H1 (cell line): Measurements from ENCODE around the gene RNU6-8. TPM values are rescaled to one million over a fixed set of nuclear protein-coding genes. Genes with fewer than 3 reads are reported as not detected.

Experiments
- CTCF ChIA-PET: fragments of 300-600 bp; sonication (Branson Sonifier 250); formaldehyde crosslinking; loops from one replicate; lab custom pipeline; 2021; ENCODE audit not compliant: partially characterized antibody; lab: Charles Lee
- POLR2A ChIA-PET: fragments of 300-600 bp; sonication (Branson Sonifier 250); formaldehyde crosslinking; loops from one replicate; lab custom pipeline; 2021; ENCODE audit warnings: inconsistent platforms; ENCODE audit not compliant: partially characterized antibody; lab: Charles Lee
- DNase-seq, 2 experiments: peaks; one replicate each; pipeline versions ENCODE4 v3.0.0 to v3.0.0-alpha.2; 2010 to 2022; ENCODE audit warnings: low spot score in 2 of 2, low read depth in 1 of 2, mixed read lengths in 1 of 2
- FAIRE-seq: peaks from 2 replicates; lab custom pipeline; 2011; peaks lifted over from hg19 to GRCh38; lab: Jason Lieb, UNC
- H2AFZ ChIP-seq: 2 replicates; pipeline ENCODE4 v1.8.1; 2012; ENCODE audit warnings: low read length, inconsistent platforms
- H2AK5ac ChIP-seq: 2 replicates; pipeline ENCODE4 v1.6.1; 2013; ENCODE audit warnings: low read depth, low read length
- H2BK120ac ChIP-seq: replicated peaks from 2 replicates; pipeline ENCODE3; 2013; ENCODE audit warnings: low read depth, low read length, inconsistent platforms
- H2BK12ac ChIP-seq: 2 replicates; pipeline ENCODE4 v1.6.1; 2013; ENCODE audit warnings: low read depth, low read length
- H2BK15ac ChIP-seq: 2 replicates; pipeline ENCODE4 v1.6.1; 2013; ENCODE audit warnings: low read length
- H2BK20ac ChIP-seq: 2 replicates; pipeline ENCODE4 v1.6.1; 2013; ENCODE audit warnings: low read length
- H2BK5ac ChIP-seq: 2 replicates; pipeline ENCODE4 v1.6.1; 2013; ENCODE audit warnings: low read depth, low read length
- H3K14ac ChIP-seq: 2 replicates; pipeline ENCODE4 v1.6.1; 2013; ENCODE audit warnings: inconsistent platforms; ENCODE audit not compliant: insufficient read length
- H3K18ac ChIP-seq: 2 replicates; pipeline ENCODE4 v1.6.1; 2013; ENCODE audit warnings: low read length; ENCODE audit errors: extremely low read depth
- H3K23ac ChIP-seq: 2 replicates; pipeline ENCODE4 v1.6.1; 2013; ENCODE audit warnings: inconsistent platforms; ENCODE audit not compliant: insufficient read length
- H3K23me2 ChIP-seq: 2 replicates; pipeline ENCODE4 v1.6.1; 2013; ENCODE audit warnings: low read depth, low read length
- H3K27ac ChIP-seq: 2 replicates; pipeline ENCODE4 v1.6.1; 2011; ENCODE audit warnings: low read depth, low read length, inconsistent platforms
- H3K27me3 ChIP-seq, 4 experiments: replicated peaks in 1 of 4; 1 replicate in 1 of 4; 2 replicates in 3 of 4; pipeline versions ENCODE4 v1.6.1 to v1.8.1; 2011 to 2013; ENCODE audit warnings: low read length in 3 of 4, mild to moderate bottlenecking in 3 of 4, inconsistent platforms in 2 of 4, mixed read lengths in 2 of 4, moderate library complexity in 1 of 4; ENCODE audit not compliant: control insufficient read depth in 3 of 4, insufficient read depth in 3 of 4; ENCODE audit errors: extremely low read depth in 1 of 4
- H3K36me3 ChIP-seq, 4 experiments: 2 replicates each; pipeline versions ENCODE4 v1.6.1 to v1.8.1; 2011 to 2013; ENCODE audit warnings: mild to moderate bottlenecking in 4 of 4, low read length in 3 of 4, moderate library complexity in 2 of 4, control low read depth in 1 of 4, inconsistent platforms in 1 of 4; ENCODE audit not compliant: insufficient read depth in 4 of 4, control insufficient read depth in 2 of 4
- H3K4ac ChIP-seq: replicated peaks from 2 replicates; pipeline ENCODE3; 2013; ENCODE audit warnings: low read length, low read depth, mixed read lengths, inconsistent platforms; ENCODE audit not compliant: insufficient read length
- H3K4me1 ChIP-seq, 4 experiments: replicated peaks in 1 of 4; 1 replicate in 1 of 4; 2 replicates in 3 of 4; pipeline versions ENCODE4 v1.6.1 to v1.8.1; 2011 to 2013; ENCODE audit warnings: low read length in 3 of 4, inconsistent platforms in 2 of 4, mixed read lengths in 1 of 4; ENCODE audit not compliant: insufficient read depth in 4 of 4, control insufficient read depth in 3 of 4
- H3K4me2 ChIP-seq, 2 experiments: 2 replicates each; pipeline versions ENCODE4 v1.6.1 to v1.8.1; 2011 to 2013; ENCODE audit warnings: low read depth in 2 of 2, low read length in 2 of 2, control low read depth in 1 of 2, inconsistent platforms in 1 of 2, mild to moderate bottlenecking in 1 of 2; ENCODE audit not compliant: insufficient read depth in 1 of 2
- H3K4me3 ChIP-seq, 4 experiments: fragments of 200-600, 300-600 bp in 1 of 4; sonication (generic), shearing (Covaris generic), sonication (Bioruptor Twin) in 1 of 4; 2 replicates each; pipeline versions ENCODE4 v1.5.1 to v1.8.1; 2011 to 2016; ENCODE audit warnings: low read length in 4 of 4, low read depth in 3 of 4, control low read depth in 2 of 4, inconsistent platforms in 2 of 4, mild to moderate bottlenecking in 2 of 4, mixed read lengths in 1 of 4, moderate library complexity in 1 of 4; ENCODE audit not compliant: insufficient read depth in 2 of 4; ENCODE audit errors: extremely low read depth in 1 of 4
- H3K56ac ChIP-seq: replicated peaks from 2 replicates; pipeline ENCODE3; 2013; ENCODE audit warnings: low read depth, mild to moderate bottlenecking, mixed read lengths, low read length, inconsistent platforms; ENCODE audit not compliant: insufficient read length
- H3K79me1 ChIP-seq: 2 replicates; pipeline ENCODE4 v1.6.1; 2013; ENCODE audit warnings: low read depth, low read length, control low read depth
- H3K79me2 ChIP-seq, 2 experiments: 2 replicates each; pipeline versions ENCODE4 v1.6.1 to v1.8.1; 2012 to 2013; ENCODE audit warnings: low read length in 2 of 2, mild to moderate bottlenecking in 2 of 2, inconsistent platforms in 1 of 2; ENCODE audit not compliant: insufficient read depth in 2 of 2, control insufficient read depth in 1 of 2
- H3K9ac ChIP-seq, 4 experiments: replicated peaks in 1 of 4; 1 replicate in 1 of 4; 2 replicates in 3 of 4; pipeline versions ENCODE4 v1.6.1 to v1.8.1; 2011 to 2013; ENCODE audit warnings: low read depth in 3 of 4, low read length in 3 of 4, control low read depth in 2 of 4, mild to moderate bottlenecking in 2 of 4, moderate library complexity in 2 of 4, inconsistent platforms in 1 of 4; ENCODE audit errors: extremely low read depth in 1 of 4
- H3K9me3 ChIP-seq, 2 experiments: 2 replicates each; pipeline versions ENCODE4 v1.6.1 to v1.8.1; 2012 to 2013; ENCODE audit warnings: mild to moderate bottlenecking in 2 of 2, moderate library complexity in 2 of 2, control low read depth in 1 of 2, inconsistent platforms in 1 of 2, low read depth in 1 of 2, low read length in 1 of 2, mixed read lengths in 1 of 2; ENCODE audit not compliant: insufficient read depth in 2 of 2
- H4K20me1 ChIP-seq, 2 experiments: replicated peaks in 1 of 2; 2 replicates each; pipeline versions ENCODE3 to v1.8.1; 2011 to 2013; ENCODE audit warnings: inconsistent platforms in 2 of 2, low read length in 2 of 2, mild to moderate bottlenecking in 1 of 2; ENCODE audit not compliant: insufficient read depth in 2 of 2, control insufficient read depth in 1 of 2
- H4K5ac ChIP-seq: 2 replicates; pipeline ENCODE4 v1.6.1; 2013; ENCODE audit warnings: low read length, low read depth, mixed read lengths, inconsistent platforms; ENCODE audit not compliant: insufficient read length
- H4K8ac ChIP-seq: 2 replicates; pipeline ENCODE4 v1.8.0; 2013; ENCODE audit warnings: mild to moderate bottlenecking, moderate library complexity, low read length, inconsistent platforms; ENCODE audit not compliant: insufficient read depth; ENCODE audit errors: extremely low read depth
- H4K91ac ChIP-seq: replicated peaks from 2 replicates; pipeline ENCODE3; 2013; ENCODE audit warnings: low read length, mixed read lengths, inconsistent platforms; ENCODE audit not compliant: insufficient read length
- CHD1 ChIP-seq: IDR thresholded peaks from 2 replicates; pipeline ENCODE4 v1.6.1; 2012; ENCODE audit warnings: low read depth, low read length, improper control_type of control experiment
- EGR1 ChIP-seq: IDR thresholded peaks from 2 replicates; pipeline ENCODE4 v1.6.1; 2011; ENCODE audit warnings: low read depth, low read length, borderline replicate concordance
- HDAC2 ChIP-seq, 2 experiments: fragments of 300-600 bp in 1 of 2; sonication (generic) in 1 of 2; IDR thresholded peaks; 2 replicates each; pipeline ENCODE4 v1.6.1; 2011 to 2012; ENCODE audit warnings: low read depth in 2 of 2, low read length in 2 of 2, mild to moderate bottlenecking in 2 of 2, moderate library complexity in 2 of 2, borderline replicate concordance in 1 of 2, inconsistent platforms in 1 of 2
- JUN ChIP-seq: IDR thresholded peaks from 2 replicates; pipeline ENCODE4 v1.6.1; 2011; ENCODE audit warnings: low read depth, mild to moderate bottlenecking, improper control_type of control experiment, low read length
- KDM5A ChIP-seq: fragments of 200-600 bp; IDR thresholded peaks from 2 replicates; pipeline ENCODE4 v1.7.1; 2012; ENCODE audit warnings: mild to moderate bottlenecking, low read length, inconsistent platforms, mixed read lengths
- PHF8 ChIP-seq: fragments of 200-600 bp; sonication (generic); conservative IDR thresholded peaks from 2 replicates; pipeline ENCODE4 v1.7.1; 2012; ENCODE audit warnings: low read depth, mild to moderate bottlenecking, inconsistent platforms, low read length, moderate library complexity
- RAD21 ChIP-seq, 2 experiments: IDR thresholded peaks in 1 of 2; conservative IDR thresholded peaks in 1 of 2; 2 replicates each; pipeline ENCODE4 v1.6.1; 2011; ENCODE audit warnings: low read depth in 2 of 2, low read length in 2 of 2, improper control_type of control experiment in 1 of 2, inconsistent platforms in 1 of 2, mild to moderate bottlenecking in 1 of 2, moderate library complexity in 1 of 2
- SAP30 ChIP-seq: fragments of 300-600 bp; sonication (generic); IDR thresholded peaks from 2 replicates; pipeline ENCODE4 v1.7.1; 2012; ENCODE audit warnings: low read length, moderate library complexity, mild to moderate bottlenecking, inconsistent platforms; ENCODE audit not compliant: insufficient read depth, insufficient replicate concordance
- SRF ChIP-seq: IDR thresholded peaks from 2 replicates; pipeline ENCODE4 v1.6.1; 2011; ENCODE audit warnings: mild to moderate bottlenecking, low read depth, low read length, moderate library complexity
- SUZ12 ChIP-seq: fragments of 200-600 bp; sonication (generic); IDR thresholded peaks from 2 replicates; pipeline ENCODE4 v1.6.1; 2012; ENCODE audit warnings: mild to moderate bottlenecking, inconsistent platforms, low read length, moderate library complexity, mixed read lengths
- ZNF274 ChIP-seq: IDR thresholded peaks from 2 replicates; pipeline ENCODE4 v1.7.0; 2012; ENCODE audit warnings: low read length, borderline replicate concordance; ENCODE audit errors: extremely low read depth
- WGBS, 2 experiments: shearing (Covaris generic) in 1 of 2; methylation state at CpG; one replicate each; pipeline versions ENCODE4 v1.1.6 to v1.1.7; 2013 to 2015; ENCODE audit warnings: low lambda C conversion rate in 2 of 2, mixed read lengths in 2 of 2, inconsistent platforms in 1 of 2, low coverage in 1 of 2, missing lambda C conversion rate in 1 of 2; ENCODE audit not compliant: insufficient replicate concordance in 2 of 2, insufficient coverage in 1 of 2, insufficient read length in 1 of 2; ENCODE audit errors: extremely low coverage in 1 of 2, missing lambda C conversion rate in 1 of 2; 5-methylcytosine and 5-hydroxymethylcytosine counted together
- polyA plus RNA-seq, 7 experiments: library from polyadenylated mRNA; depleted of rRNA in 3 of 7; stranded (reverse) in 5 of 7; unstranded in 2 of 7; fragments of >200 nt in 5 of 7; fragments of 200-250 nt in 2 of 7; gene quantifications; 1 replicate in 5 of 7; 2 replicates in 1 of 7; 4 replicates in 1 of 7; pipeline versions ENCODE4 v1.2.1 to v1.2.3, GENCODE V29; 2011 to 2013; ENCODE audit warnings: missing spikeins in 2 of 7, mixed read lengths in 2 of 7
- total RNA-seq: library from RNA; stranded (reverse); fragmentation: NEBNext Ultra II Directional; extraction: Animal tissue kit (Norgen Biotek cat#: 25700); gene quantifications from 2 replicates; pipeline ENCODE4 v1.2.1, GENCODE V29; 2021

Gene RNU6-8
- total and polyA plus RNA-seq, 2 of the 8 experiments (the other 6 are each of a cell fraction or from before 2014, with no cell fraction given), result not detected

DNA sequence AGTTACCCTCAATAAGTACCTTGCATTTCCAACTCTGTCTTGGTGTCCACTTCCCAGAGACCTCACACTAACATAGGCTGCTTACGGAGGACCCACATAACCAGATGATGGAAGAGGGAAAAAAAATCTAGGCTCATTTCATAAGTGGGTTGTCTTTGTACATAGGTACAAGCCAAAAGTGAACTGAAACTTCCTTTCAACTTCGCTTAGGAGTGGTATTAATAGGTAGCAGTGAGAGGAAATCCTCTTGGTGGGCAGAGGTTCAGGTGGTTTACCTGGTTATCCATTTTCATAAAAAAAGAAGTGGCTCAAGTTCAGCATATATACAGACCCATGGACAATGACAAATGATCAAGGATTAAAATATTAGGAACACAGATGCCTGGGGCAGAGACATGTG is 37.0 kb downstream of the RNU6-8 start:
- no peak overlapping the region for H2BK15ac ChIP-seq
- H4K8ac ChIP-seq, result no peak overlapping the region
- H3K27ac ChIP-seq, result no peak overlapping the region
- no peaks in the 10 kb centered on the region for H3K79me2 ChIP-seq
- H2AK5ac ChIP-seq, result no peak overlapping the region
- FAIRE-seq, result no peak
- H3K56ac ChIP-seq, result no peak overlapping the region
- no peak overlapping the region for H3K4me3 ChIP-seq
- no peak overlapping the region for H4K5ac ChIP-seq
- H3K9ac ChIP-seq, result no peak overlapping the region
- H3K4ac ChIP-seq, result no peak overlapping the region
- H2AFZ ChIP-seq, result no peak overlapping the region
- POLR2A ChIA-PET, result no interaction called here
- CTCF ChIA-PET, result no interaction called here
- DNase-seq, result no peak
- H3K23ac ChIP-seq, result no peak overlapping the region
- H3K4me2 ChIP-seq, result no peak overlapping the region
- H3K36me3 ChIP-seq, result no peaks in the 10 kb centered on the region
- H2BK120ac ChIP-seq, result no peak overlapping the region
- WGBS, 2 experiments, result 92% methylated on average over 2 of the region's 2 CpGs; no CpG with 5 or more reads in 1 of the 2 experiments
- H2BK12ac ChIP-seq, result no peak overlapping the region
- H3K9me3 ChIP-seq, result no peaks in the 10 kb centered on the region
- no peaks in the 10 kb centered on the region for H4K20me1 ChIP-seq
- no peaks in the 10 kb centered on the region for H3K23me2 ChIP-seq
- H3K79me1 ChIP-seq, result no peaks in the 10 kb centered on the region
- H3K4me1 ChIP-seq, result no peaks in the 10 kb centered on the region; a peak in 1 of 7 replicates
- no peak overlapping the region for H2BK5ac ChIP-seq
- no peak overlapping the region for H2BK20ac ChIP-seq
- no peak overlapping the region for H4K91ac ChIP-seq
- no peak overlapping the region for H3K14ac ChIP-seq
- no peaks in the 10 kb centered on the region for H3K27me3 ChIP-seq
- no peak overlapping the region for H3K18ac ChIP-seq
- TF ChIP-seq SAP30 (no peak), EGR1 (no peak), JUN (no peak), CHD1 (no peak), PHF8 (no peak), KDM5A (no peak), ZNF274 (no peak), HDAC2 (IDR thresholded peaks at IDR 0.05; ENCODE audit: borderline replicate concordance in 1 of 2, low read depth in 2 of 2, low read length in 2 of 2) (no peak), SRF (no peak), RAD21 (IDR thresholded peaks at IDR 0.05 in 1 of 2, conservative IDR thresholded peaks at IDR 0.05 in 1 of 2; ENCODE audit: low read depth in 2 of 2, low read length in 2 of 2) (no peak), SUZ12 (no peak)
